OCI-LY7 (cell line): Measurements from ENCODE around the gene GET4. TPM values are rescaled to one million over a fixed set of nuclear protein-coding genes. Genes with fewer than 3 reads are reported as not detected.
"Not testable (repeated sequence)": the region's sequence is repeated elsewhere in the genome, so short reads cannot be mapped to it uniquely, and the experiment has no call there.

Source experiments
- BruUV-seq: library from RNA; stranded (reverse); fragments of 400-500 nt; replicated peaks from 2 replicates; lab custom pipeline; 2021; lab: Mats Ljungman, UMichigan
- CTCF ChIA-PET: fragments of 300-600 bp; sonication (Branson Sonifier 250); formaldehyde crosslinking; loops from one replicate; lab custom pipeline; 2022; ENCODE audit warnings: antibody characterized with exemption; ENCODE audit not compliant: unreplicated experiment; lab: Charles Lee
- POLR2A ChIA-PET: fragments of 300-600 bp; sonication (Branson Sonifier 250); formaldehyde crosslinking; loops from one replicate; lab custom pipeline; 2022; ENCODE audit warnings: antibody characterized with exemption; lab: Charles Lee
- DNase-seq: peaks from one replicate; pipeline ENCODE4 v3.0.0-alpha.2; 2015; ENCODE audit warnings: low spot score
- H2AFZ ChIP-seq: fragments of 200-600 bp; sonication (generic), shearing (Covaris generic); 2 replicates; pipeline ENCODE4 v1.6.1; 2014; ENCODE audit warnings: mild to moderate bottlenecking, antibody characterized with exemption, low read length, moderate library complexity
- H3K27ac ChIP-seq: fragments of 200-600 bp; sonication (generic); 2 replicates; pipeline ENCODE4 v1.5.1; 2014; ENCODE audit warnings: mixed run types, low read depth, mild to moderate bottlenecking, moderate library complexity, low read length, inconsistent platforms; ENCODE audit not compliant: poor library complexity, severe bottlenecking
- H3K36me3 ChIP-seq: fragments of 200-600 bp; sonication (generic); 2 replicates; pipeline ENCODE4 v1.6.1; 2014; ENCODE audit warnings: mild to moderate bottlenecking, antibody characterized with exemption, low read length, moderate library complexity, mixed read lengths; ENCODE audit not compliant: insufficient read depth
- H3K4me1 ChIP-seq: fragments of 200-600 bp; sonication (generic); 2 replicates; pipeline ENCODE4 v1.5.1; 2014; ENCODE audit warnings: mild to moderate bottlenecking, low read length; ENCODE audit not compliant: insufficient read depth, poor library complexity, severe bottlenecking
- H3K4me2 ChIP-seq: fragments of 200-600 bp; sonication (generic); 2 replicates; pipeline ENCODE4 v1.6.1; 2014; ENCODE audit warnings: mild to moderate bottlenecking, low read length
- H3K4me3 ChIP-seq: fragments of 200-600 bp; sonication (generic); 2 replicates; pipeline ENCODE4 v1.5.1; 2014; ENCODE audit warnings: mild to moderate bottlenecking, low read depth, low read length; ENCODE audit not compliant: poor library complexity, severe bottlenecking
- H3K79me2 ChIP-seq: fragments of 200-600 bp; sonication (generic); 2 replicates; pipeline ENCODE4 v1.6.1; 2016; ENCODE audit warnings: low read depth, mild to moderate bottlenecking, low read length, moderate library complexity, mixed read lengths; ENCODE audit not compliant: insufficient read depth
- H3K9me2 ChIP-seq: fragments of 200-600 bp; sonication (generic); 2 replicates; pipeline ENCODE4 v1.6.1; 2016; ENCODE audit warnings: mild to moderate bottlenecking, low read length, mixed read lengths; ENCODE audit not compliant: insufficient read depth
- H3K9me3 ChIP-seq: fragments of 200-600 bp; sonication (generic); 2 replicates; pipeline ENCODE4 v1.6.1; 2014; ENCODE audit warnings: mild to moderate bottlenecking, mixed run types, low read length, mixed read lengths
- H4K20me1 ChIP-seq: fragments of 200-600 bp; sonication (generic); 2 replicates; pipeline ENCODE4 v1.6.1; 2014; ENCODE audit warnings: mild to moderate bottlenecking, antibody characterized with exemption, low read length, moderate library complexity, mixed read lengths; ENCODE audit not compliant: insufficient read depth
- EZH2phosphoT487 ChIP-seq: fragments of 200-600 bp; sonication (generic); IDR thresholded peaks from 2 replicates; pipeline ENCODE4 v1.6.1; 2018; ENCODE audit warnings: low read depth, borderline replicate concordance, mild to moderate bottlenecking, mixed run types, antibody characterized with exemption, low read length, moderate library complexity, mixed read lengths
- intact Hi-C: fragments of 100-400 bp; cut with micrococcal nuclease; formaldehyde crosslinking; loops from one replicate; pipeline ENCODE4 v1.10.0; 2022; ENCODE audit not compliant: unreplicated experiment
- total RNA-seq, 2 experiments: library from RNA; depleted of rRNA in 1 of 2; stranded (reverse); fragments of >200 nt in 1 of 2; shearing (Covaris generic) in 1 of 2; gene quantifications; 2 replicates each; pipeline ENCODE4 v1.2.3, GENCODE V29; 2014 to 2022
- TF ChIP-seq, protein P1 (sequence below): fragments of 200-600 bp; sonication (generic); conservative IDR thresholded peaks from 2 replicates; pipeline ENCODE4 v1.5.1; 2014; ENCODE audit warnings: mild to moderate bottlenecking, antibody characterized with exemption, low read length, moderate library complexity, mixed read lengths

GET4 gene
- total RNA-seq, 2 experiments from 2014 or later = 46.3 to 54.5 TPM

DNA sequence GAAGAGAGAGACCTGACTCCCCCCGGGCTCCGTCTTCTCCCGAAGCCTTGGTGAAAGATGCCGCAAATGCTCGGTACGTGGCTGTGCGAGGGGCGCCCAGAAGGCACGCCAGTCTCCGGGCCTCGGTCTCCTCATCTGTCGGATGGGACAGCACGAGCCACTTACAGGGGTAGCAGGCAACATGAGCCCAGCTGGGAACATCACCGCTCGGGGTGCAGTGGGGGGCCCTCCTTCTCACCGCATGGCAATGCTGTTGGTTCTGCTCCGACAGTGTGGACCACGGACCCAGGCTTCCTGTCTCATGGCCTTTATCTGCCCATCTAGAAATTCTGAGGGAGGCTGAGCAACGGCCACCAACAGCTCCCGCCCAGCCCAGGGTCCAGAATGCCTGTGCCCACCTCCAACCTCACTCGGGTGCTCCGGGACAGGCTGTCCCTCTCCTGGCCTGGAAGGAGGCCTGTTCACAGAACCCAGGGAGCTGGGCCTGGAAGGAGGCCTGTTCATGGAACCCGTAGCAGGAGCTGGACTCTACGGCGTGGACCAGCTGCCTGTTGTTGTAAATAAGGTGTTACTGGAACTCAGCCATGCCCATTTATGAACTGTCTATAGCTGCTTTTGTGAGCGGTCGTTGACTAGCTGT, 62.3 kb downstream of the GET4 start:
- no peak overlapping the region for H3K27ac ChIP-seq
- ChIA-PET CTCF (no interaction called here), POLR2A (no interaction called here)
- H3K79me2 ChIP-seq = no peaks in the 10 kb centered on the region
- H3K4me3 ChIP-seq = no peak overlapping the region
- H3K4me2 ChIP-seq = no peak overlapping the region
- no peaks in the 10 kb centered on the region for H4K20me1 ChIP-seq
- TF ChIP-seq EZH2phosphoT487 = no peak
- TF ChIP-seq, protein P1, sequence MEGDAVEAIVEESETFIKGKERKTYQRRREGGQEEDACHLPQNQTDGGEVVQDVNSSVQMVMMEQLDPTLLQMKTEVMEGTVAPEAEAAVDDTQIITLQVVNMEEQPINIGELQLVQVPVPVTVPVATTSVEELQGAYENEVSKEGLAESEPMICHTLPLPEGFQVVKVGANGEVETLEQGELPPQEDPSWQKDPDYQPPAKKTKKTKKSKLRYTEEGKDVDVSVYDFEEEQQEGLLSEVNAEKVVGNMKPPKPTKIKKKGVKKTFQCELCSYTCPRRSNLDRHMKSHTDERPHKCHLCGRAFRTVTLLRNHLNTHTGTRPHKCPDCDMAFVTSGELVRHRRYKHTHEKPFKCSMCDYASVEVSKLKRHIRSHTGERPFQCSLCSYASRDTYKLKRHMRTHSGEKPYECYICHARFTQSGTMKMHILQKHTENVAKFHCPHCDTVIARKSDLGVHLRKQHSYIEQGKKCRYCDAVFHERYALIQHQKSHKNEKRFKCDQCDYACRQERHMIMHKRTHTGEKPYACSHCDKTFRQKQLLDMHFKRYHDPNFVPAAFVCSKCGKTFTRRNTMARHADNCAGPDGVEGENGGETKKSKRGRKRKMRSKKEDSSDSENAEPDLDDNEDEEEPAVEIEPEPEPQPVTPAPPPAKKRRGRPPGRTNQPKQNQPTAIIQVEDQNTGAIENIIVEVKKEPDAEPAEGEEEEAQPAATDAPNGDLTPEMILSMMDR = no peak
- H3K4me1 ChIP-seq = no peaks in the 10 kb centered on the region
- H3K9me3 ChIP-seq = peaks cover 15% of the 10 kb centered on the region
- no TSS peak for BruUV-seq
- no peaks in the 10 kb centered on the region for H3K9me2 ChIP-seq
- intact Hi-C loops = no loop called here
- DNase-seq = no peak
- no peaks in the 10 kb centered on the region for H3K36me3 ChIP-seq
- no peak overlapping the region for H2AFZ ChIP-seq

DNA sequence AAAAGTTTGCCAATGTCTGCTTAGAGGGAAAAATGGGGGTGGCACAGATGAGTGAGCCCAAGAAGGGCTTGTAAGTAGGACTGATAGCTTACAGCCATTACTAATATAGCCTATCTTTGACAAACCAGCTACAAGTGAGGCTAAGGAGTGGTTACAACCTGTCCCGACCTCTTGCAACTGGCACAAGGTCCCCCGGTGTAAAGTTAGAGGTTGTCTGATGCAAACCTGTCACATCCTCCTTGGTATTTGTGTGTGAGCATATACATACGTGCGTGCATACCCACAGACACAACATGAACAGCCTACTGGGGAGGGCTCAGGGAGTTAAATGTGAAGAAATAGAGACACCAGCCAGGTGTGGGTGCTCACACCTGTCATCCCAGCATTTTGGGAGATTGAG, 63.5 kb downstream of the GET4 start:
- intact Hi-C loops = no loop called here
- Histone ChIP-seq H4K20me1 (no peaks in the 10 kb centered on the region), H2AFZ (no peak overlapping the region), H3K4me1 (no peaks in the 10 kb centered on the region), H3K9me3 (peaks cover 15% of the 10 kb centered on the region), H3K36me3 (no peaks in the 10 kb centered on the region), H3K9me2 (no peaks in the 10 kb centered on the region), H3K4me3 (no peak overlapping the region), H3K79me2 (no peaks in the 10 kb centered on the region), H3K4me2 (no peak overlapping the region), H3K27ac (no peak overlapping the region)
- BruUV-seq = no TSS peak
- ChIA-PET CTCF (no interaction called here), POLR2A (no interaction called here)
- no peak for TF ChIP-seq EZH2phosphoT487
- TF ChIP-seq, protein P1 = no peak
- no peak for DNase-seq

- Histone ChIP-seq H4K20me1 (no peaks in the 10 kb centered on the region), H3K9me2 (no peaks in the 10 kb centered on the region), H3K36me3 (no peaks in the 10 kb centered on the region), H3K4me3 (no peak overlapping the region), H3K9me3 (peaks cover 15% of the 10 kb centered on the region), H3K27ac (no peak overlapping the region), H3K4me2 (no peak overlapping the region), H3K79me2 (no peaks in the 10 kb centered on the region), H3K4me1 (no peaks in the 10 kb centered on the region), H2AFZ (no peak overlapping the region)
- ChIA-PET POLR2A (interaction anchor here (0.8 kb wide), 1 partner anchor 18 kb away, joined by 3 read pairs; no protein-coding TSS in a partner anchor), CTCF (no interaction called here)
- intact Hi-C loops = no loop called here
- no TSS peak for BruUV-seq
- DNase-seq = no peak
- TF ChIP-seq, protein P1 = no peak
- TF ChIP-seq EZH2phosphoT487 = no peak
Measured at GRCh38 chr7:940599-941408, 64.5 kb downstream of the GET4 start.

- H3K36me3 ChIP-seq, H2AFZ ChIP-seq, H3K4me3 ChIP-seq, H3K27ac ChIP-seq, H3K4me2 ChIP-seq, intact Hi-C loops, DNase-seq, H3K79me2 ChIP-seq, BruUV-seq, H4K20me1 ChIP-seq, H3K4me1 ChIP-seq, H3K9me2 ChIP-seq: not testable (repeated sequence)
- ChIA-PET CTCF (interaction anchor here (0.6 kb wide), 1 partner anchor 230 kb away, joined by 4 read pairs; no protein-coding TSS in a partner anchor), POLR2A (interaction anchor here (0.7 to 0.9 kb wide), 2 partner anchors 14 to 20 kb away, joined by 4 read pairs; no protein-coding TSS in a partner anchor)
- H3K9me3 ChIP-seq = peaks cover 15% of the 10 kb centered on the region
Measured at GRCh38 chr7:943793-944192, 67.4 kb downstream of the GET4 start.
